Fibroblast of skin of scalp (primary cell): ENCODE measurements around the gene TPX2.

Experiments used
- DNase-seq: peaks from one replicate; pipeline ENCODE4 v3.0.0-alpha.2; 2013

The TPX2 gene

DNA sequence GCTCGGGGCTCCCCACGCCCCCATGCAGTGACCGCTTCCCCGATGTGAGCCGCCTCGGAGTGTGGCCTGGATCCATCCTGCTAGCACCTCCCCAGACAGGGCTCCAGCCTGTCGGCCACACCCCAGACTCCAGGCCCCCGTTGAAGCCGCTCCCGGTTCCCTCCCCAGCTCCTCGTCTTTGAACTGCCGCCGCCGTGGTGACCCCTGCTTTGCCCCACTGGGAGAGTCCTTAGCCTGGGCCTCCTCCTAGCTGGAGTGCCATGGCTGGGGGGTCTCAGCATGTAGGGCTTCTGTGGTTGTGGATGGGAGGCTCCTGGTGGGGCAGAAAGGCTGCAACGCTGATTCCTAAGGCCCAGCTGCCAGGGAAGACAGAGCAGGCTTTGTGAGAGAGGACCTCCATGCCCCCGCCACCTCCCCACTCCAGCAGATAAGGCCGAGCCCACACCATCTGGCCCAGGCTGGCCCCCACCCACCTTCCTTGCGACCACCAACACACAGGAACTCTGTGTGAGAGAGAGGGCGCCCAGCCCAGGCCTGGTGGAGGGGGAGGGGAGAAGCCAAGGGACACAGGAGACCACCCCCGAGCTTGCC is 94.9 kb downstream of the TPX2 start:
- no peak for DNase-seq

- DNase-seq = no peak
Measured at GRCh38 chr20:31835554-31835953, 96.5 kb downstream of the TPX2 start.

DNA sequence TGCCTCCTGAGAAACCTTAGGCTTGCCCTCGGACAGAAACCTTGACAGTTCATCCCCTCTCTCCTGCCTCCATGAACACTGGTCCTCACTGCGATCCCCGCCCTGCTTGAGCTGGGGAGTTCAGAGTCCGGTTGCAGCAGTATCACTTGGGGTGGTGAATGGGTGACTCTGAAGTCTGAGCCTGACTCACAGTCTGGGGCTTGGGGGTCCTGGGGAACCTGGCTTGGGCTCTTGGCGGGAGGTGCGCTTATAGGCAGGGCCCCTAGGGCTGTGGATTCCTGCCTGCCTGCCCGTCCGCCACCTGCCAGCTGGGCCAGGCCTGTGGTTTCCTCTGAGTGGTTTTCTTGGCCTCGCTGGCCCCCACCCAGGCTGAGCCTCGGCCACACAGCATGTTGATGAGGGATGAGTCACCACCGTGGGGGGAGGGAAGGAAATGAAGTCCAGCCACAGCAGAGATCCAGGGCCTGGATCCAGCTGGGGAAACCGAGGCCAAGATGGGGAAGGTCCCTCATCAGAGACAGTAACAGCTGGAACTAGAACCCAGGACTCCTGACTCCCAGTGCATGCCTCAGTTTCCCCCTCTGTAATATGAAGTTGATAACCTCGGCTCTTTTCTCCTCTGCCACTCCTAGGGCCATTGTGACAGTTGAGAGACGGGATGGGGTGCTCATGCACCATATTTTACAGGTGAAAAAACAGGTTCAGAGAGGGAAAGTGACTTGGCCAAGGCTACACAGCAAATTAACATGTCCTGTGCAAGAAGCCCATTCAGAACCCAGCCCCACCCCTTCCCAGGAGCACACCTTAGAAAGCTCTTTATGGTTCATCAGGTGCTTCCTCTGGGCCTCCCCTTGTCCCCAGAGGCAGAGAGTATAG is 97.1 kb downstream of the TPX2 start:
- peak; percentile 91 for DNase-seq

GRCh38 chr20:31836853-31837608 is 97.9 kb downstream of the TPX2 start:
- DNase-seq = peak; percentile 74

- peak; percentile 81 for DNase-seq
Measured at GRCh38 chr20:31837896-31838397, 98.9 kb downstream of the TPX2 start.

DNA sequence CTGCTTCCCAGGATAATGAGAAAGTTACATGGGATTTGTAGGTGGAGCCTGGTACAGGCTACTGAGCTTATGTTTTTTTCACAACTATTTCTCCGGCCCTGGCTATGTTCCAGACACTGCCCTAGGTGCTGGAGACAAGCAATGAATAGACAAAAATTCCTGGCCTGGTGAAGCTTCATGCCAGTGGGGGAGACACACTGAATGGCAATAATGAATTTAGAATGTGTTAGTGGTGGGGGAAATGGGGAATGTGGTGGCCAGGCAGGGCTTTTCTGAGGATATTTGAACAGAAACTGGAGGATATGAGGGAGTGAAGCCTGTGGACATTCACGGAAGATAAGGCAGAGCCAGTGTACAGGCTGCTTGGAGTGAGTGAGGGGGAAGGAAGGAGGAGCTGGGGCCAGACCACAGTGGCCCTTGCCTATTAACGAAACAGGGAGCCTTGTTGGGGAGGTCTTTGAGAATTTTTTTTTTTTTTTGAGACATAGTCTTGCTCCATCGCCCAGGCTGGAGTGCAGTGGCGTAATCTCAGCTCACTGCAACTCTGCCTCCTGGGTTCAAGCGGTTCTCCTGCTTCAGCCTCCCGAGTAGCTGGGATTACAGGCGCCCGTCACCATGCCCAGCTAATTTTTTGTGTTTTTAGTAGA is 99.7 kb downstream of the TPX2 start:
- DNase-seq = peak; percentile 50

DNA sequence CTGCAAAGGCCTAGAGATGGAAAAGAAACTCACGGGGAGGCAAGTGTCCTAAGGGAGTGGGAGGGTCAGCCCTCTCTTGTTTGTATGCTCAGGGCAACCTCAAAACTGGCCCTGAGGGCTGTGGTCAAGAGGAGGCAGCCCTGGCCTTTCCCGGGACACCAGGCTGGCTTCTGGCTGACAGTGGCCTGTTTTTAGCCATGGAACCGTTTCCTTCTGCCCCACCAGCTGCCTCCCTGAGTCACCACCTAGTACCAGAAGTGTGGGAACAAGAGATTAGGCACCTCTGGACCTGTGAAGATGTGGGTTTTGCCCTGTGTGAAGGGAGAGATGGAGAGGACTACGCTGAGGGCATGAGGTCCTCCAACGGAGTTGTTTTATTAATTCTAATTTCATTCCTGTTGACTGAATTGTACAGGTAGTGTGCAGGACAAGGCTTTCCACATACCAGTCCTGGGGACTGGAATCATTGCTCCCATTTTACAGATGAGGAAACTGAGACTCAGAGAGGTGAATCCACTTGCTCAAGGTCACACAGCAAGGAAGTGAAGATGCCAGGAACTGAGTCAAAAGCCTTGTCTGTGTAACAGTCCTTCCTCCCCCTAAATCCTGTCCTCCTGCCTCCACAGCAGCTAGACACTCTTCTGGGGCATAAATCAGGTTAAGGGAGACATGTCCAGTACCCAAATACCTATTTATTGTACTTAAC is 100.8 kb downstream of the TPX2 start:
- DNase-seq = no peak

GRCh38 chr20:31840906-31841816 is 102.1 kb downstream of the TPX2 start:
- DNase-seq = peak; percentile 57

GRCh38 chr20:31841928-31842327 is 102.8 kb downstream of the TPX2 start:
- peak; percentile 78 for DNase-seq

- peak; percentile 85 for DNase-seq
Measured at GRCh38 chr20:31842471-31843157, 103.5 kb downstream of the TPX2 start.

DNA sequence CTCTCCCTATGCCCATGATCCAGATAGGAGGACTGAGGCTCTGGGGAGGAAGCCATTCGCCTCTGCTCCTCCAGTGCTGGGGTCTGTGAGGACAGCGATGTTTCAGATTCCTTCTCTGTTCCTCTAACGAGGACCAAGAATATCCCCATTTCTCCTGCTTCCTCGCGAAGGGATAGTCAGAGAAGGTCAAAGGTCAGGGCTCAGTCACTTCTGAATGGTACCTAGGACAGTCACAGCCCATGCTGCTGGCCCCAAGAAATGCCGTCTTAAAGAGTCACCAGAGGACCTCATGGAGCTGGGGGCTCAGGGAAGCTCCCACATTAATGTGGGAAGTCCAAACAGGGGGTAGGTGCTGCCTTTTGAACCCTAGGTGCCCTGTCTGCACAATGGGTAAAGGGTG is 104.2 kb downstream of the TPX2 start:
- DNase-seq = no peak

DNA sequence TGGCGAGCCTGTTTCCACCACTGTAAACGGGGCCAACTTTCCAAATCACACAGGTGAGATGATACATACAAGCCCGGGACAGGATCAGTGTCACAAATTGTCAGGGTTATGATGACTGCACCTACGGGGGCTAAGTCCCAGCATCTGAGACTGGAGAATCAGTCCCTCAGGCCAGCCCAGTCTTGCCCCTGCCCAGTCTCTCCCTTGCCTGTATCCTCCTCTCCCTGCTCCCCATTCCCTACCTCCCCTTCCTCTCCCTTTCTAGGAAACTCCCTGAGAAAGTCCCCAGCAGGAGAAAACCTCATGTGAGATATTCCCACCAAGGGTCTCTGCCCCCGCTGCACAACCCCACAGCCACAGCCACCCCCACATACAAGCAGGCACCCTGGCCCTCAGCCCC is 104.8 kb downstream of the TPX2 start:
- DNase-seq = no peak

- DNase-seq = no peak
Measured at GRCh38 chr20:31844737-31845299, 105.7 kb downstream of the TPX2 start.

DNA sequence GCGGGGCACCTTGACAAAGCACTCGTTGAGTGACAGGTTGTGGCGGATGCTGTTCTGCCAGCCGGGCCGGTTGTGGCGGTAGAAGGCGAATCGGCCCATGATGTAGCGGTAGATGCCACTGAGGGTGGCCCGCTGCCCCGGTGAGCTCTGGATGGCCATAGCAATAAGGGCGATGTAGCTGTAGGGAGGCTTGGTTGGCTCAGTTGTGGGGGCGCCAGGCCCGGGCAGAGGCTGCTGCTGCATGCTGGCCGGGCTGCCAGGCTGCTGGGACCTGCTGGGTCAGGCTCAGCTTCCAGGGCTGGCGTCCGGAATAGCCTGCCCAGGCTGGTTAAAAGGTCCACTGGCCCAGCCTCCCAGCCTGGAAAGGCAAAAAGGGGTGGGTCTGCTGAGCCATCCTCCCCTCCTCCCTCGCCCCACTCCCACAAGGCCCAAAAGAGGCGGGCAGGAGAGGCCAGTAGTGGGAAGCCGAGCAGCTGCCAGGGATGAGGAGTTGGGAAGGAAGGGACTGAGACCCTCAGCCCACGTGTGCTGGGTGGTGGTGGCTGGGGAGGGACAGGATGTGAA is 106.3 kb downstream of the TPX2 start, which contains the start of gene FOXS1:
Gene FOXS1, minus strand, starts transcription at position 305 of the 564 bp plus-strand sequence. Its CDS starts 62 bp downstream, at position 243.
- DNase-seq = peak; percentile 58

DNA sequence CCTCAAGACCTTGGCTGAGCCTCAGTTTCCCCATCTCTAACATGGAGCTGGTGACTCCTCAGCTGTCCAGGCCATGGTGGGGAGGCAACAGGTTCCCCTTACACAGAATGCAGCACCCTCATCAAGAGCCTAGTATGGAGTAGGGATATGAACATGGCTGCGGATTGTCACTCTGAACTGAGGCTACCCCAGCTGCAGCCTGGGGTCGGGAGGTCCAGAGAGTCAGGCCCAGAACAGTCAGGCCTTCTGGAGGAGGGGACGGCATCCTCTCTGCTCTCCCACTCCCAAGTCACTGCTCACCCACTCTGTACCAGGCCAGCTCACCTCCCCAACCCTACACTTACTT is 107.7 kb downstream of the TPX2 start:
- DNase-seq = no peak

GRCh38 chr20:31848088-31848999 is 109.3 kb downstream of the TPX2 start:
- no peak for DNase-seq

- DNase-seq = no peak
Measured at GRCh38 chr20:31849306-31849930, 110.3 kb downstream of the TPX2 start.
